T-helper 1 cell (primary cell): ENCODE data around the gene KDM5B.
A peak's percentile ranks its signal among the peaks of the same experiment; 100 is the strongest.
"Not testable (repeated sequence)": the region's sequence is repeated elsewhere in the genome, so short reads cannot be mapped to it uniquely, and the experiment has no call there.

Experiments used
- DNase-seq, 5 donors: peaks; one replicate each; pipeline ENCODE4 v3.0.0-alpha.2; 2012 to 2020
- total RNA-seq, 4 donors: gene quantifications; one replicate each; lab custom pipeline; 2026; lab: John Stamatoyannopoulos, UW

The KDM5B gene
- 80.3 to 101 (median 95.6) reads per million in 4 donors for total RNA-seq

DNA sequence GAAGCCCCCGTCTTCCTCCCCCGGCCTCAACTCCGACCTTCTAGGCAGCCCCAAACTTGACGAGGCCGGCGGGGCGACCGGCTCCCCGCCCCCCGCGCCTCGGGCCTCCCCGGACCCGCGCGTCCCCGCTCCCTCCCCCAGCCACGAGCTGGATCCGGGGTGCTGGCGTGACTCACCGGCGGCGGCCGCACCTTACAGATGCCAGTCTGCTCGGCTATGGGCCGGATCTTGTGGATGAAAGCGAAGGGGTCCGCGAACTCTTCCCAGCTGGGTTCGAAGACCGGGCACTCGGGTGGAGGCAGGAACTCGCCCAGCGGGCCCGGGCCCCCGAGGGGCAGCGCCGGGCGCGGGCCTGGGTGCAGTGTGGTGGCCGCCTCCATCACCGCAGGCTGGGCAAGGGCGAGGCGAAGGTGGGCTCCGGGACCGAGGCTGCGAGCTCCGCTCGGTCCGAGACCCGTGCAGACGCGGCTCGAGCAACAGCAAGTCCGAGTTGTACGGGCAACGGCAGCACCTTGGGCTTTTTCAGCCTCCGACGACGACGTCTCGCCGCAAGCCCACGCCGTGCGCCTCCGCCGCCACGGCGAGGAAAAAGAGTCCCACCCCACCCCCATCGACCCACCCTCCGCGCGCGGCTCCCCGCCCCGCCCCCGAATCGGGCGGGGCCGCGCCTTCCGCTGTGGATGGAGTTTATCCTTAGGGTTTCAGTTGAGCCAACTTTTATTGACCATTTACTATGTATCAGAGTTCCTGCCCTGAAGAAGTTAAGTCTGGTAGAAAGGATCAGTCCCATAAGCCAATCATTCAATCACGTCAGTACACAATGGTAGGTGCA is at the start of gene KDM5B:
Gene KDM5B (minus strand): TSS at position 496 of the 832 bp plus-strand sequence. CDS start 116 bp downstream, at position 380.
- DNase-seq = peak; percentile 23 to 71 (median 50)

DNA sequence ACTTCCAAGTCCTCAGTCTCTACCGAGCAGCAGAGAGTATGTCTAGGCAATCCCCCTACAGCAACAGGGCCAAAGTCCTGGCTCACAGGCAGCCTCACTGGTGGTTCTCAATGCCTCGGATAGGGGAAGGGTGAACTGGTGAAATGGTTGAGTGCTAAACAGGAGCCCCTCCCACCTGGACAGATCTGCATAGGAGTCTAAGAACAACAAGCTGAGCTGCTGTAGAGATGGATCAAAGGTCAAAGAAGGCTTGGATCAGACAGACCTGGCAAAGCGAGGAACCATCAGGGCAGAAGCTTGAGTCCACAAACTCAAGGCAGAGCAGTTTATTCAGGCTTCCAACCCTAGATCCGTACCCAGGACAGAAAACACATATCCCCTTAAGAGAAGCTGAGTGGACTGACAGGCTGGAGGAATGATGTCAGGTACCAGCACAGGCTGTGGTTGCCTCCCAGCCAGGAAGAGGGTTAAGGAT is 49.0 kb upstream of the KDM5B start:
- no peak for DNase-seq

DNA sequence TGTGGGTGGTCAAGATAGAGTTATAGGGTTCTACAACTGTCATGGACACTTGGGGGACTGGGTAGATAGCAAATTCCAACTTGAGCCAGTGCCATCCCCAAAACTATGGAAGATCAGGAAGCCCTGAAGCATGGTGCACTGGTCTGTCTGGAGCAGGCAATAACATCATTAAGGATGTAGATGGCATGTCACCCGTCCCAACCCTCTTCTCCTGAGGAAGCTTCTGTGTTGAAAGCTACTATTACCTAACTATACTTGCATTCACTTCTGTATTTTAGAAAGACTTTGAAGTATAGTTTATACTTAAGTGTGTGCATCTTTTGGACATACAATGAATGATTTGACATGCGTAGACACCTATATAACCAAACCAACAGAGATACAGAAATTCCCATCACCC is 47.8 kb upstream of the KDM5B start:
- DNase-seq = no peak

DNA sequence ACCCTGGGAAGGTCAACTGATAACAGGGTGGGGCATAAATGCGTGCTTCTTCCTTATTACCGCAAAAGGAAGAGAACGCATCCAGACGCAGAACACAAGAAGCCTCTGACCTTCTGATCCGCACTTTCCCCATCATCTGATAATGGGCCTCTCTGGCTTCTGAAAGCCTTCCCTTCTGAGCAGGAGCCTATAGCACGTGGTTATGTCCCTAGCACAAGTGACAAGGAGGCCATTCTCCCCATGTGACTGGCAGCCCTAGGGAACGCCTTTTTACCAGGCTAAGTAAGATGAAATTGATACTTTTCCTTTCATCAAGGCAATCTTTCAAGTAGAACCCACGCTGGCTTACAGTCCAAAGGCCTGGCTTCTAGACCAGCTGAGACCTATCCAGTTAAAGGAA is 46.6 kb upstream of the KDM5B start:
- DNase-seq = no peak

DNA sequence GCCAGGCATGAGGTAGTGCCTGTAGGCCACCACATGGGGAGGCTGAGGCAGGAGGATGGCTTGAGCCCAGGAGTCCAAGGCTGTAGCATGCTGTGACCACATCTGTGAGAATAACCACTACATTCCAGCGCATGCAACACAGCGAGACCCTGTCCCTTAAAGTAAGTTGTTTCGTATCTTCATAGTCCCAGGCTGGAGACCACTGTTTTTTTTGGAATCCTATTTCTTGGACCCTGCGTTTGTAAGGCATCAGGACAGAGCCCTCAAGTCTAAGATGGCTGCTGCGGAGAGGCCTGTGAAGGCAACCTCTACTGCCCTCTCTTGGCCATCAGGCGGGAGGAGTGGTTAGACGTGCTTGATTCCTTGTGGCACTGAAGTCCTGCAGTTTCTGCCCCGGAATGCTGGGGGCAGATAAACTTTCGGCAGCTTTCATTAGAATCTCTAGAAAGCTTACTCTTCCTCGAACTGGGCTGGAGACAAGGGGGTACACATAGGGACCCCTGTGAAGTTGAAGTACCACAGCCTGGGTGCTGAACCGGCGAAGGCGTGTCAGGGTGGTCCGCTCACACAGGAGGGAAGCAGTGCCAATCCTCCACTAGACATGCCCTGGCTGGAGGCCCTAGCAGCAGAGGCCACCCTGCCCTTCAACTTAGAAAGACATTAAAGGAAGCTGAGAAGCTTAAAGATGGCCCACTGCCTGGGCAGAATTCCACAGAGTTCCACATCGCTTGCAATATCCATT is 44.1 kb upstream of the KDM5B start:
- DNase-seq = peak in 1 of 5 donors; percentile 57

DNA sequence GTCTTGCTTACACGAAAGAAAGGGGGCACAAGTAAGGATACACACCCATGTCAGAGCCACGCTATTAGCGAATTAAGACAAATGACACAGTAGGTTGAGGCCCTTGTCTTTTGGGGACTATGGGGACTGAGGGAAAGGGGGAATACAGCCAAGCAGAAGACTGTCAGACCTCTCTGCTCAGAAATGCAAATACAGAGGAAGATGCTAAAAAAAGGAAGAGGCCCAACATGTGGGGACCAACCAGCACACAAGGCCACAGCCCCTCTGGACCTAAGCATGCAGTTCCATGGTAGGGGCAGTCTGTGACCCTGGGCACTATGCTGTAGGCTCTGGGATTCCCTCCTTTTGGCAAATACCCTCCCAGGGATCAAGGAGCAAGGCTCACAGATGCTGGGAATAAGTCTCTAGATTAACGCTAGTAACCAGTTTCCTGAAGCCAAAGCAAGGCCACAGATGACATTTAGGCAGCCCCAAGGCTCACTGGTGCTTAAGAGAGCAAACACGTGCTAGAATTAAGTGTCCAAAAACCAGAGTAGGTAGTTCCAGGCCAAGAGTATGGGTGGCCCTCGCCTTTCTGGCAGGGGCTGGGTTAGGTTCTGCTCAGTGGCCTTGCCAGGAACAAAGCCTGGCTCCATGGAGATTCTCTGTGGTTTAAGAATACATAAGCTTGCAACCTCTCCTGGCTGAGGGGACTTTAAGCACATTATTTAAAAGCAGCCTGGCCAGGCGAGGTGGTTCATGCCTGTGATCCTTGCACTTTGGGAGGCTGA is 42.6 kb upstream of the KDM5B start:
- no peak for DNase-seq

DNA sequence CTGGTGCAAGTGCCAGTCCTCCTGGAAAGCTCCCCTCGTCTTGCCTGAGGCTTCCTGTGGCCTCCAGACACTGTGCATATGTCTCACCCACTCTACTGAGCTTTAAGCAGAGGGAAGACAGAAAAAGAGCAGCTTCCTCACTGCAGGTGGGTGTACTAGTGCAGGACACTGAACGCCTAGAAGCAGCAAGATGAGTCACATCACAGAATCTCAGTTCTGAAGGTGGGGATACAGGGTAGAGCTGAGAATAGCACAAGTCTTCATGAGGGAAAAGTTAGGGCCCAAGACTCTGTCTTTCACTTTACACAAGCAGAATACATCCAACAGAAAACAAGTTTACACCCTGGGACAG is 39.9 kb upstream of the KDM5B start:
- peak in 1 of 5 donors; percentile 34 for DNase-seq

DNA sequence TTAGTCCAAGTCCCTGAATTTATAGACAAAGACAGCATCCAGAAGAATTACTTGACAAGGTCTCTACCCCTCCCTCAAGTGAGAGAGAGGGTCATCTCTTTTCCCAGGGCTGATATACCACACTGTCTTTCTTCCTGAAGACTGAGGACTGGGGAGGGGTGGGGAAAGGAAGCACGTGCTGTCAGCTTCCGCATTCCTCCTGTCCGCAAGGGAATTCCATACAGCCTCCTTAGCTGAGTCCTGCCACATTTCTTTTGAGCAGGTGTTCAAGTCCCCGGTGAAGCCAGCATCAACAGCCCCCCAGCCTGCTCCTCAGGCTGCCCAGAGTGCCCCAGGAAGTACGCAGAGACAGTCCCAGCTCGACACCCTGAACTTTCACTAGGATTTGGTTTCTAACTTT is 36.7 kb upstream of the KDM5B start:
- DNase-seq = no peak

DNA sequence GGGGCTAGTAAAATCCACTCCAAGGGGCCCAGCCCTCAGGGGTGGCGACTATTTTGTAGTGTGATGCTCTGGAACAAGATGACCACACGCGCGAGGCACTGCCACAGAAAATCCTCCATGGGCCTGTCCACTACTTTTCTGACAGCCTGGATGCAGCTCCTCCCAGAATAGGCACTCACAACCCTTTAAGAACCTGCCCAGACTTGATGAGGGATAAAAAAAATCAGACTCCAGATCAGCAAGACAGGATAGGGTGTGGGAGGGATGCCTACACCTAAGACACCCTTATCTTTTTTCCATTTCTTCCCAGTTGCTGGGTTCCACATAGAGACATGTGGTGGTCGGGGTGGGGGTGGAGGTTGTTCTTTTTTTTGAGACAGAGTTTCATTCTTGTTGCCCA is 36.0 kb upstream of the KDM5B start:
- DNase-seq = no peak

DNA sequence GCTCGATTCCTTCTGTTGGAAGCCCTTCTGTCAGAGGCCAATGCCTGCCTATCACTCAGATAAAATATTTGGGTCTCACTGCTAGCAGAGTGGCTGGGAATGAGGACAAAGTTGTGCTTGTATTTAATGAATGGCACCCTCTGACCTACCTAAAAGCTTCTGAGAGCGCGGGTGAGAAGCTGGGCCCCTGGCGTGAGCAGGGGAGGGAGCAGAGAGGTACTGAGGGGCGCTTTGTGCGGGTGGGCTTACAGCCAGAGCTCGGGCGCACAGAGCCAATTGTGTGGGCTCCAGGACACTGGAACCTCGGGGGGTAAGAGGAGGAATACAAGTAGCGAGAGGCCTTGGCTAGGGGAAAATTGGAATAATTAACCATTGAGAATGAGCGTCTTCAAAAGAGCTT is 34.9 kb upstream of the KDM5B start:
- DNase-seq = no peak

DNA sequence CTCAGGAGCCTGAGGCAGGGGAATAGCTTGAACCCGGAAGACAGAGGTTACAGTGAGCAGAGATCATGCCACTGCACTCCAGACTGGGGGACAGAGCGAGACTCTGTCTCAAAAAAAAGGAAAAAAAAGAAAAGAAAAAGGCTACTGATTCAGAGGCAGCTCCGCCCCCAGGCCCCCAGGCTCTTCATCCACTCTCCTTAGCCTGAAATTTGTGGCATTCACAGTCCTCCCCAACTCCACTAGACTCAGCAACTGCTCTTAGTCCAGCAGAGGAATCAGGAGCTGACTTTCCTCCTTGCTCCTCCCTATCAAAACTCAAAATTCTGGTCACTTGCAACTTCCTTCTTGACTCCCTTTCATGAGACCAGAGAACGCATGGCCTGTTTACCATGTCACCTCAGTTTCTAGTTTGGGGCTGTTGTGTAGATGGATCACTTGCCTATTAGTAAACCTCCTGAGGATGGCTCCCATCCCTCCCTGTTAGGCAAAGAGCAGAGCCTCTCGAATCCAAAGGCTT is 29.6 kb upstream of the KDM5B start:
- no peak for DNase-seq

DNA sequence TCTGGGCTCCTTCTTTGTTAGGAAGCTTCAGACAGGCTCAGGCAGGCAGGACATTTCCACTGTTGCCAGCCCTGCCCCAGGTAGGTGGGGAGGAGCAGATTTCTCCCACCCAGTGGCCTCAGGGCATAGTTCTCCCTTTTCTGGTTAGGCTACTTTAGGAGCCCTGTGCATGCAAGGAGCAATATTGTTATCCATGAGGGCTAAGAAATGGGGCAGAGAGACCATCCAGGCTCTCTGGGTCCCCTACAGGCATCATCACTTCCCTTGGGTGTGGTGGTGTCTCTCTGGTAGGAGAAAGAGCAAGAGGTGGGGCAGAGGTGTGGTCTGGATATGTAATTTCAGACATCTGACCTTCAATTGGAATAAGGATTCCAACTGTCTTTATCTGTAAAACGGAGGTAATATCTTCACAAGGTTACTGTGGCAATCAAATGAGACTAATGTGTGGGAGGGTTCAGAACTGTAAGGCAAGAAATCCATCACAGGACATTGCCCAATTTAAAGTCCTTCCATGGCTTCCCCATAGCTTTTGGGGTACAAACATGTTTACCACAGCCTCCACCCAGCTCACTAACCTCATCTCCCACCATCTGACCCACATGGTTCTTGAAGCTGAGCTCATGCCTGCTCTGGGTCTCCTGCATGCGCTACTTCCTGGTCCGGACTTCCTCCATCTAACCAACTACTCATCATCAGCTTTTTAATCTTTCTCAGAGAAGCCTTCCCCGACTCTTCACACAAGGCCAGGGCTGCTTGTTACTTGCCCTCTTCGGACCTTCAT is 28.6 kb upstream of the KDM5B start:
- peak in 1 of 5 donors; percentile 48 for DNase-seq

DNA sequence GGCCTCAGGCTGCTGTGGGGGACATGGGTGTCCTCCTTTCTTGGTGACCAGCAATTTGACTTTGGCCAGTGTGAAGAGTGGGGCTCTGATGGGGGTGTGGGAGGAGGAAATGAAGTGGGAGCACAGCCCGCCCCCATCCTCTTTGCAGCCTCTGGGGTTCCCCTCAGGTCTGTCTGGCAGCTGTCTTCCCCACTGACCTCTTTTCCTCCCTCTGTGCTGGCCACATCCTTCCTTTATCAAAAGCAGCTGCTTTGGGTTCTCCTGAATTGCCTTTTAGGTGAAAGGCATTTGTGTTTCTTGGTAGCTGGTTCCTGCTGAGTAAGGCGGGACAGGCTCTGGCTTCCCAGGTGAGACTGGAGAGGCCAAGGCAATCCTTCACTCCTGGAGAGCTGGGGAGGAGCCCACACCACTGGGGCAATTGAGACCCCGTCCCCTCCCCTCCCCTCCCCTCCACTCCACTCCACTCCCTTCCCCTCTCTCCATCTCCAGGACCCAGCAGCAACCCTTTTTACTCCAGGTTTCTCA is 27.4 kb upstream of the KDM5B start:
- peak in 3 of 5 donors; percentile 4 to 73 (median 21) for DNase-seq

DNA sequence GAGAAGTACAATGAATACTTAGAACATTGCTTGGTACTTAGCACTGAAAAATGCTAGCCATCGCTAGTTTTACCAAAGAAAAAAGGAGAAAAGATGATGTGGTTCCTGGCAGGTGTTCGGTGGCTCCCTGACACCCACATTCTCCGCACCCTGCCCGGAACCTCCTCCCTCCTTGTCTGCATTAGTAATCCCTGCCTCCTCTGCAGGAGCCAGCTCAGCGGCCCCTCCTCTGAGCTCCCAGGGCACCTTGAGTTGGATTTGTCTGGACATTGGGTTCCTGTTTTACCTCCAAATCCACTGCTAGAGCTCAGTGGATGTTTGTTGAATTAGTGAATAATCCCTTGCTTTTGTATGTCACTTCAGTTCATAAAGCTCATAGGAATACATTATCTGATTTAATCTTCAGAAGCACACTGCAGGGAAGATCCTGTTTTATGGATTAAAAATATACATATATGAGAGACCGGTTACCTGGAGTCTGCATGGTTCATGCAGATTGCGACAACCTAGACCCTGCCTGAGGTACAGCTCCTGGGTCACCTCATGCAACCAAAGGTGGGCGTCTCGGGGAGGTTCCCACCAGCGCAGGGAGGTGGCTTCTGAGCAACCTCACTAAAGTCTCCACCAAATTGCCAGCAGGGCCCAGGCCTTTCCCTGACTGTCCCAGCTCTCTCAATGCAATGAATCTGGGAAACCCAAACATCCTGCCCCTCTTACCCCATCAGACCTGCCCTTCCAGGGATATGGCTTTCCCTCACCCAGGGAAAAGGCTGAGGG is 26.7 kb upstream of the KDM5B start:
- DNase-seq = no peak

DNA sequence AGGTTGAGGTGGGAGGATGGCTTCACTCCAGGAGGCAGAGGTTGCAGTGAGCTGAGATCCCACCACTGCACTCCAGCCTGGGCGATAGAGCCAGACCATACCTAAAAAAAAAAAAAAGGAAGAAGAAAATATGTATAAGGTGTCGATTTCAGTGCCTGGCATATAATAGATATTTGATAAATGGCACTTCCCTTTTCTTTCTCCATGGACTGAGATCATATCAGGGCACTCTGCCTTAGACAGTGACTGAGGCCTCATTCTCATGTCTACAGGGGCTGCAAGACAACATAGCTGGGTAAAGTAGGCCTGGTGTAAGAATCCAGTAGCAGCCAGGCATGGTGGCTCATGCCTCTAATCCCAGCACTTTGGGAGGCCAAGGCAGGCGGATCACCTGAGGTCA is 23.7 kb upstream of the KDM5B start:
- no peak for DNase-seq

DNA sequence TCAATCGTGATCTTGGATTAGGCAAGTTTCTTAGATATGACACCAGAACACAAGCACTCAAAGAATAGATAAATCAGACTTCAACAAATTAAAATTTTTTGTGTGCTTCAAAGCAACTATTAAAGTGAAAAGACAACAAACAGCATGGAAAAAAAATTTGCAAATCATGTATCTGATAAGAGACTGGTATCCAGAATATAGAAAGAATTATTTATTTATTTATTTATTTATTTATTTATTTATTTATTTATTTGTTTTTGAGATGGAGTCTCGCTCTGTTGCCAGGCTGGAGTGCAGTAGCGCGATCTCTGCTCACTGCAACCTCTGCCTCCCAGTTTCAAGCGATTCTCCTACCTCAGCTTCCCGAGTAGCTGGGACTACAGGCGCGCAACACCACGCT is 21.0 kb upstream of the KDM5B start:
- not testable (repeated sequence) for DNase-seq

DNA sequence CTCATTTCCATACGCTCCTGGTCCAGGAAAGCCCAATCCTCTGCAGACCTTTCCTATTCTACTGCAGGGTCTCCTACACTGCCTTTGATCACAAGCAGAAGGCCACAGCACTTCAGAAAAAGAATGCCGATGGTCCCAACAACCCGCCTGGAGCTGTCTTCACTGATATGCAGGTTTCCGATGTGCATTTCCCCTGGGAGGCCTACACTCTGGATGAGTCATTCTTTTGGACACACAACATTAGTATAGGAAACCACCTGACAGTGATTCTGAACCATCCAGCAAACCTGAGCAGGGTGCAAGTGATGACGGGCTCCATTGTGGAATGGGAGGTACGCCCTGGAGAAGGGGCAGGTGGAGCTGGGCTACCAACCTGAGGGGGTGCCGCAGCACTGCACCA is 17.5 kb upstream of the KDM5B start:
- DNase-seq = no peak

DNA sequence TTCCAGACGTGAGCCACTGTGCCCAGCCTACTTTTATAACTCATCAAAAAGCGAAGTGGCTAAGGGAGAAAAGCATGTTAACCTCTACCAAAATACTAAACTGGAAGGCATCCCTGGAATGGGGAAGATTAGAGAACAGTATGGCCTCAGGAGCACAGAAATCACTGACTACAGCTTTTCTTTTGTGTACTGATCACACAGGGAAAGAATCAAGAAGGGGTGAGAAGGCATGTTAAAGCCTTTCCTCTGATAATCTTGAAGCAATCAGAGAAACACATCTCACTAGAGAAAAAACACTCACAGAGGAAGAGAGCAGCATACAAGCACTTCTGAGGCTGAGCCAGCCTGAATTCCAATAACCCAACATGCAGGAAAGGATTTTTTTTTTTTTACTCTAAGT is 13.2 kb upstream of the KDM5B start:
- DNase-seq = no peak

DNA sequence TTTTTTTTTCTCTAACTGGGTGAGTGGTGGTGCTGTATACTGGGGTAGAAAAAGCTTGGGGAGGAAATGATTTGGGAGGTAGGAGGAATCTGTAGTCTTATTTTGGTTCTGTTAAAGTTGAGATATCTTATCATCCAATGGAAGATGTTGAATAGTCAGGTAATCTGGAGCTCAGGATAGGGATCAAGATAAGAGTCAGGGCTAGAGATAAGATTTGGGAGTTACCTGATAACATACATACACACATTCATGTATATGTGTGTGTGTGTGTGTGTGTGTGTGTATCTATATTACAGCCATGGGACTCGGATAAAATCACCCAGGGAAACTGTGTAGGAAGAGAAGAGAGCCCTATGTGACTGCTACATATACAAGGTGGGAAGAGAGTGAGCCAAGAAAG is 10.6 kb upstream of the KDM5B start:
- no peak for DNase-seq

DNA sequence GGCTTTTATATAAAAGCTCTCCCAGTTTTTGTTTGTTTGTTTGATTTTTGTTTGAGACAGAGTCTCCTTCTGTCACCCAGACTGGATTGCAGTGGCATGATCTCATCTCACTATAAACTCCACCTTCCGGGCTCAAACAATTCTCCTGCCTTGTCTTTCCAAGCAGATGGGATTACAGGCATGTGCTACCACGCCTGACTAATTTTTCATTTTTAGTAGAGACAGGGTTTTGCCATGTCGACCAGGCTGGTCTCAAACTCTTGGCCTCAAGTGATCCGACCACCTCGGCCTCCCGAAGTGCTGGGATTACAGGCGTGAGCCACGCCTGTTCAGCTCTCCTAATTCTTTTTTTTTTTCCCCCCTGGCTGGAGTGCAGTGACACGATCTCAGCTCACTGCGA is 6.9 kb upstream of the KDM5B start:
- DNase-seq = no peak
